ENCODE results near the gene CTCFL. TPM values are rescaled to one million over a fixed set of nuclear protein-coding genes. Genes with fewer than 3 reads are reported as not detected.

Gene CTCFL, protein sequence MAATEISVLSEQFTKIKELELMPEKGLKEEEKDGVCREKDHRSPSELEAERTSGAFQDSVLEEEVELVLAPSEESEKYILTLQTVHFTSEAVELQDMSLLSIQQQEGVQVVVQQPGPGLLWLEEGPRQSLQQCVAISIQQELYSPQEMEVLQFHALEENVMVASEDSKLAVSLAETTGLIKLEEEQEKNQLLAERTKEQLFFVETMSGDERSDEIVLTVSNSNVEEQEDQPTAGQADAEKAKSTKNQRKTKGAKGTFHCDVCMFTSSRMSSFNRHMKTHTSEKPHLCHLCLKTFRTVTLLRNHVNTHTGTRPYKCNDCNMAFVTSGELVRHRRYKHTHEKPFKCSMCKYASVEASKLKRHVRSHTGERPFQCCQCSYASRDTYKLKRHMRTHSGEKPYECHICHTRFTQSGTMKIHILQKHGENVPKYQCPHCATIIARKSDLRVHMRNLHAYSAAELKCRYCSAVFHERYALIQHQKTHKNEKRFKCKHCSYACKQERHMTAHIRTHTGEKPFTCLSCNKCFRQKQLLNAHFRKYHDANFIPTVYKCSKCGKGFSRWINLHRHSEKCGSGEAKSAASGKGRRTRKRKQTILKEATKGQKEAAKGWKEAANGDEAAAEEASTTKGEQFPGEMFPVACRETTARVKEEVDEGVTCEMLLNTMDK
- polyA plus RNA-seq (2012; ENCODE audit: low read depth, missing spikeins): 0.12 TPM

DNA sequence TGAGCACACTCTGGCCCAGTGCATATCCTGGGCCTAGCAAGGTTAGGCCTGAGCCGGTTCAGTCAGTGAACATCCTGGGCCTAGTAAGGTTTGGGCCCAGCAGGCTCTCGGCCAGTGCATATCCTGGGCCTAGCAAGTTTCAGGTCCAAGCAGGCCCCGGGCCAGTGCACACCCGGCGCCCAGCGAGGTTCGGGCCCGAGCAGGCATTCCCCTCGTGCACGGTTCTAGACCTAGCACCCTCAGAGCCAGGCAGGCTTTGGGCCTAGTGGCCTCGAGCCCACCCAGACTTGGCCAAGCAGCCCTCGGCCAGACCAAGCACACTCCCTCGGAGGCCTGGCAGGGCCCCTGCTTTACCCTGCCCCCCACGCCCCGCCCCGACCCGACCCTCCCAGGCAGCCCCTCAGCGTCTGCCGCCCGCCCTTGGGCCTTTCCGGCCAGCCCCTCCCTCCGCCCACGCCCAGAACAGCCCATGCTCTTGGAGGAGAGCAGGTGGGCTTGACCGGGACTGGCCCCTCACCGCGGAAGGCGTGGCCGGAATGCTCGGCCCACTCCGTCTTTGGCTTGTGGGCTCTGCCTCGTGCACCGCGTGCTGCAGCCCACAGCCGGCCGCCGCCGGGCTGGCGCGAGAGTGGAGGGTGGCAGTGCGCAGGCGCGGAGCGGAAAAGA lies at the start of gene CTCFL:
TSS of gene CTCFL (minus strand) at position 630 of the 666 bp plus-strand sequence. CDS start 935 bp downstream, outside the sequence.
- FAIRE-seq (no peak), DNase-seq (ENCODE audit: insufficient read length, low spot score) (no peak)
- TF ChIP-seq SPI1 (IDR thresholded peaks at IDR 0.05; ENCODE audit: low read depth, low read length) (no peak), POLR2AphosphoS5 (IDR thresholded peaks at IDR 0.05; ENCODE audit: low read depth, low read length) (no peak), PAX5 (IDR thresholded peaks at IDR 0.05; ENCODE audit: insufficient read depth, low read length, severe bottlenecking) (no peak)

DNA sequence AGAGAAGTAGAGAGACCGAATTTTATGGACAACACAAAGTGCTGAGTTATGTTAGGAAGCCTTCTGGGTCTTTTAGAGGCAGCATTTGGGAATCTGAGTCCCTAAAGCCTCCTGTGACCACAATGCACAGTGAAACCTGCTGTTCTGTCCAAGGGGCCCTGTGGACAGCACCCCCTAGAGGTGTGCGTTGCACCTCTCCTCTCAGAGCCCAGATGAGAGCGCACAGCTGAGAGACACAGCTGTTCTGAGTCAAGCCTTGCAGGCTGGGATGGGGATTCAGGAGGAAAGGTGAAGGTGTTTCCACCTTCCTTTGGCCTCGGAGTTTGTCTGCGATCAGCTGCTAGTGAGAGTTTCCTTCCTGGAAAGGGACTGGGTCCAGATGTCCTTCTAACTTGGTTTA lies 49.0 kb upstream of the CTCFL start:
- FAIRE-seq (no peak), DNase-seq (ENCODE audit: insufficient read length, low spot score) (no peak)
- TF ChIP-seq POU2F2 (IDR thresholded peaks at IDR 0.05; ENCODE audit: low read depth, low read length): no peak
- no peak for TF ChIP-seq POLR2A (IDR thresholded peaks at IDR 0.05; ENCODE audit: low read depth, low read length)
- TF ChIP-seq PAX5 (IDR thresholded peaks at IDR 0.05; ENCODE audit: insufficient read depth, low read length, severe bottlenecking): no peak
- no peak for TF ChIP-seq TAF1 (IDR thresholded peaks at IDR 0.05; ENCODE audit: low read depth, low read length)
- no peak for TF ChIP-seq SPI1 (IDR thresholded peaks at IDR 0.05; ENCODE audit: low read depth, low read length)
- no peak for TF ChIP-seq POLR2AphosphoS5 (IDR thresholded peaks at IDR 0.05; ENCODE audit: low read depth, low read length)

DNA sequence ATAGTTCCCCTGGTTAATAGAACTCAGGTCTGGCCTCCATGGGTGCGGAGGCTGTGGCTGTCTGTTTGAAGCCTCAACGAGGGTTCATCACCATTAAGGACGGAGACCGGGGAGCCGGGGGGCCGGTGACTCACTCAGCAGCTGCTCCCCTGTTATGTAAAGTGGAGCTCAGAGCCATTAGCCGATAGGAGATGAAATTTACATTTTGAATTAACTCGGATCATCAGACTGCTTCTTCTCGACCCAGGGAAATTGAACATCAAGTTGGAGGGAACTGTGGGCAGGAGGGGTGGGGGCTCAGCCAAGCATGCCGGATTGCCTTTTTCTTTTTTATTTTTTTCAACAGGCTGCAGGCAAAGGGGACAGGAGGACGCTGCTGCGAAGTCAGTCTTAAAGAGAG lies 48.3 kb upstream of the CTCFL start:
- no peak for FAIRE-seq
- TF ChIP-seq POLR2AphosphoS5 (IDR thresholded peaks at IDR 0.05; ENCODE audit: low read depth, low read length): no peak
- TF ChIP-seq POLR2A (IDR thresholded peaks at IDR 0.05; ENCODE audit: low read depth, low read length): no peak
- no peak for TF ChIP-seq SPI1 (IDR thresholded peaks at IDR 0.05; ENCODE audit: low read depth, low read length)
- no peak for DNase-seq (ENCODE audit: insufficient read length, low spot score)

DNA sequence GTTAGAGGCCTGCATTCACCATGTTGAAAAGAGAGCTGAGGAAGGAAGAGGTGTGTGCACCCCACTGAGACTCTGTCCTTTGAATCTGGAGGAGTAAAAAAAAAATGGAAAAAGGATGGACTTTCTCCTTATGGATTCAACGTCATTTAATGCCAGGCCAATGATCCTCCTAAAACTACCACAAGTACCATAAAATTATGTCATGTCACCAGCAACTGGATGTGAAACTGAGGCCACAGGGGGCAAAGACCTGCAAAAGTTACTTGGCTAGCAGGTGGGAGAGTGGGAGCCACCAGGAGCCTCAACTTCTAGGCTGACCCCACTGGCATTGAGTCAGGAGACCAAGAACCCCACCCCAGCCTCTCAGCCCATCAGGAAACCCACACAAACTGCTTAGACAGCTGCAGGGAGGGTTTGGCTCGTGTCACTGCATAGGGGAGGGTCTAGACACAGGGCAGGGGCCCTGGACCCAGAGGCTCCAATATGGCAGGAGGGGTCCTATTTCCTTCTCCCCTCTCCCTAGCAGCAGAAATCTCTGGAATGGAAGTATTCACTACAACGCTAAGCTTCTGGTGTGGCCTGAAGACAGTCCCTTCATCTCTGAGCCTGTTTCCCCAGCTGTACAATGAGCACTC lies 47.0 kb upstream of the CTCFL start:
- DNase-seq (ENCODE audit: insufficient read length, low spot score) (no peak), FAIRE-seq (no peak)
- TF ChIP-seq POU2F2 (IDR thresholded peaks at IDR 0.05; ENCODE audit: low read depth, low read length): no peak
- TF ChIP-seq POLR2A (IDR thresholded peaks at IDR 0.05; ENCODE audit: low read depth, low read length): no peak
- no peak for TF ChIP-seq TAF1 (IDR thresholded peaks at IDR 0.05; ENCODE audit: low read depth, low read length)
- TF ChIP-seq SPI1 (IDR thresholded peaks at IDR 0.05; ENCODE audit: low read depth, low read length): no peak
- TF ChIP-seq POLR2AphosphoS5 (IDR thresholded peaks at IDR 0.05; ENCODE audit: low read depth, low read length): no peak
- TF ChIP-seq PAX5 (IDR thresholded peaks at IDR 0.05; ENCODE audit: insufficient read depth, low read length, severe bottlenecking): no peak

DNA sequence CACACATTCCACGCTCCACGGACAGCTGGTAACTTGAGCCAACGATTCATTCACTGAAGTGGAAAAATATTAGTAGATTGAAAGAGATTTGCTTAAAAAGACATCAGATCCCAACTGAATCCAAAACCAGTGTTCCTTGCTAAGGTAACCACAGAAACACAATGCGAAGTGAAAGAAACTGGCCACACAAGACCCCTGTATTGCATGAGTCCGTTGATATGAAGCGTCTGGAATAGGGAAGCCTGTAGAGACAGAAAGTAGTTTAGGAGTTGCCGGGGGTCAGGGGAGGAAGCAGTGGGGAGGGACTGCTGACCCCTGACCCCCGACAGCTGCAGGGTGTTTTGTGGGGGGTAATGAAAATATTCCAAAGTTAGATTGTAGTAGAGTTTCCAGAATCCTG lies 46.0 kb upstream of the CTCFL start:
- FAIRE-seq (no peak), DNase-seq (ENCODE audit: insufficient read length, low spot score) (no peak)
- TF ChIP-seq SPI1 (IDR thresholded peaks at IDR 0.05; ENCODE audit: low read depth, low read length) (no peak), TAF1 (IDR thresholded peaks at IDR 0.05; ENCODE audit: low read depth, low read length) (no peak), PAX5 (IDR thresholded peaks at IDR 0.05; ENCODE audit: insufficient read depth, low read length, severe bottlenecking) (no peak)

DNA sequence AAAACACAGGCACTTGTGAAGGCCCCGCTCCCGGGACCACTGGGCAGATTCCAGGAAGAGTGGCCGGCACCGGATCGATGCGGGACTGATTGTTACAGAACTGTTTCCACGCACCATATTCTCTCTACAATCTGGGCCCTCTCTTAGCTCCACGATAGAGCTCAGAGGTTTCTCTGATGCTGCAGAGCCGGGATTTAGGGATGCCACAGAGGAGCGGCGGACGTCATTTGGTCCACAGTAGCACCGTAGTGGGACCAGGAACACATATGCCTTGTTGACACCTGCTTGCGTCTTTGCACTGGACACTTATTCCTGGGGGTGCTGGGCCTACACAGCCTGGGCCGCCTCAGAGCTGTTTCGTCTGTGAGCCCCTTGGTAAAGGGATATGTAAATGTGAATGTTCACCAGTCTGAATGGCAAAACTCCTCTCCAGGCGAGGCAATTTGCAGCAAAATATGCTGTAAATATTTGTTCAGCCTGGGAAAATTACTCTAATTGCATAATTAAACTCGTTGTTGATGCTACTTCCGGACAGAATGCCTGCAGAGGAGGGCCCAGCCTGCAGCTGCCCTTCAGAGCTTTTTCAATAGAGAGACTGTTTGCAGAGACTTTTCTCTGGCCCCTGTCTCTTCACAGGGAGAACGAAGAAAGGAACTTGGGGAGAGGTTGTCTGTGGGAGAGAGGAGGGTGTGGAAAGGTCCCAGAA lies 45.4 kb upstream of the CTCFL start:
- TF ChIP-seq POLR2A (IDR thresholded peaks at IDR 0.05; ENCODE audit: low read depth, low read length) (no peak), POLR2AphosphoS5 (IDR thresholded peaks at IDR 0.05; ENCODE audit: low read depth, low read length) (no peak), TAF1 (IDR thresholded peaks at IDR 0.05; ENCODE audit: low read depth, low read length) (no peak), SPI1 (IDR thresholded peaks at IDR 0.05; ENCODE audit: low read depth, low read length) (no peak), PAX5 (IDR thresholded peaks at IDR 0.05; ENCODE audit: insufficient read depth, low read length, severe bottlenecking) (no peak), POU2F2 (IDR thresholded peaks at IDR 0.05; ENCODE audit: low read depth, low read length) (no peak)
- FAIRE-seq (no peak), DNase-seq (ENCODE audit: insufficient read length, low spot score) (no peak)

DNA sequence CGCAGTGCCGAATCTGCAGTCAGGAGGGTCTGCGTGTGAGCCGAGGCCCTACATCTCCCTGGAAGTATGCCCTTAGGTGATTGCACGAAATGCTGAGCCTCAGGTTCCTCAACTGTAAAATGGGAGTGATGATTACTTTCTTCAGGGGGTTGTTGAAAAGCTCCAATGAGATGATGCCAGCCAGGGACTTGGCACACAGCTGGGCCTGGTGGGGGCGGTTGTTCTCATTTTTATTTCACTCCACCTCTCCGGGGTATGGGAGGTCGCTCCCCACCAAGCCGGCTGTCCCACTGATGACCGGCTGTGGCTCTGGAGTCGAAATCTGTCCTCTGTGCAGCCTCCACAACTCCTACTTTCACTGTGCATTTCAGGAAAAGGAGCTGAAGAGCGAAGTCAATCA lies 44.0 kb upstream of the CTCFL start:
- no peak for DNase-seq (ENCODE audit: insufficient read length, low spot score)
- TF ChIP-seq SPI1 (IDR thresholded peaks at IDR 0.05; ENCODE audit: low read depth, low read length) (no peak), POU2F2 (IDR thresholded peaks at IDR 0.05; ENCODE audit: low read depth, low read length) (no peak), TAF1 (IDR thresholded peaks at IDR 0.05; ENCODE audit: low read depth, low read length) (no peak), POLR2AphosphoS5 (IDR thresholded peaks at IDR 0.05; ENCODE audit: low read depth, low read length) (no peak), POLR2A (IDR thresholded peaks at IDR 0.05; ENCODE audit: low read depth, low read length) (no peak)
- no peak for FAIRE-seq

DNA sequence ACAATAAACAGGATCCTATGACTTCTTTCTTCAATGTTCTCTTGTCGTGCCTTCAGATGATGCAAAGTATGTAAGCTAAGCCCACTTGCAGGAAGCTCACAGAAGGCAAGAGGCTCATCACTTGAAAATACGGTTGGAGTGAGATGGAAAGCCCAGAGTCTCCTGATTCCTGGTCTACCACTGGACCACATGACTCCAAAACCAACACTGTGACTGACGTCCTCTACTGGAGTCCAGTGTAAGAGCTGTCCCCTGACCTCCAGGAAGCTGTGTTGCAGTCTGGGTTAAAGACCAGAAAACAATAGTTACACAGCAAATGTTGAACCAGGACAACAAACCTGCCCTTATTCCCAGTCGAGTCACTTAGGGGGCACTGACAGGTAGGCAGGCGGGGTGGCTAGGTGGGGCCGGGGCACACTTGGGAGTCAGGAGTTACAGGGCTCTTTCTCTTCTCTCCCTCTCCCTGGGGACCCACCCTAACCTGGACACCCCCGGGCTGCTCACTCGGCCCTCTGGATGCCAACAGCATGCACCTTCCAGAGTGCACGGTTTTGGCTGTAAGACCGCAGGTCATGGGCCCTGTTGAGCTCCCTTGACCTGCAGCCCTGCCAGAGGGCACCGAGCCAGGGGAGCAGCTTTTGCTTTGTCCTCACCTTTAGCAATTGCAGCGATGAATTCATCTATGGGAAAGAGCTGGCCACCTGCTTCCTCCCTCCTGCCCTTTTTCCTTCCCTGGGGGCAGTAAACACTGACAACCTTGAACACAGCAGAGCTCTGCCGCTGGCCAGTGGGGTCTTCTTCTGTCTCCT lies 43.4 kb upstream of the CTCFL start:
- DNase-seq (ENCODE audit: insufficient read length, low spot score) (no peak), FAIRE-seq (no peak)
- TF ChIP-seq SPI1 (IDR thresholded peaks at IDR 0.05; ENCODE audit: low read depth, low read length) (no peak), PAX5 (IDR thresholded peaks at IDR 0.05; ENCODE audit: insufficient read depth, low read length, severe bottlenecking) (no peak), TAF1 (IDR thresholded peaks at IDR 0.05; ENCODE audit: low read depth, low read length) (no peak), POLR2A (IDR thresholded peaks at IDR 0.05; ENCODE audit: low read depth, low read length) (no peak), POLR2AphosphoS5 (IDR thresholded peaks at IDR 0.05; ENCODE audit: low read depth, low read length) (no peak), POU2F2 (IDR thresholded peaks at IDR 0.05; ENCODE audit: low read depth, low read length) (no peak)

All from GM12891 (cell line).